Measurements from ENCODE around the gene RPA3. TPM values are rescaled to one million over a fixed set of nuclear protein-coding genes. Genes with fewer than 3 reads are reported as not detected.
A peak's percentile ranks its signal among the peaks of the same experiment; 100 is the strongest.
"Not testable (repeated sequence)": the region's sequence is repeated elsewhere in the genome, so short reads cannot be mapped to it uniquely, and the experiment has no call there.

RPA3 gene
- total and polyA plus RNA-seq, 2 of the 13 experiments (the other 11 are each of a cell fraction or from before 2014, with no cell fraction given), result 38.3 to 154 TPM

DNA sequence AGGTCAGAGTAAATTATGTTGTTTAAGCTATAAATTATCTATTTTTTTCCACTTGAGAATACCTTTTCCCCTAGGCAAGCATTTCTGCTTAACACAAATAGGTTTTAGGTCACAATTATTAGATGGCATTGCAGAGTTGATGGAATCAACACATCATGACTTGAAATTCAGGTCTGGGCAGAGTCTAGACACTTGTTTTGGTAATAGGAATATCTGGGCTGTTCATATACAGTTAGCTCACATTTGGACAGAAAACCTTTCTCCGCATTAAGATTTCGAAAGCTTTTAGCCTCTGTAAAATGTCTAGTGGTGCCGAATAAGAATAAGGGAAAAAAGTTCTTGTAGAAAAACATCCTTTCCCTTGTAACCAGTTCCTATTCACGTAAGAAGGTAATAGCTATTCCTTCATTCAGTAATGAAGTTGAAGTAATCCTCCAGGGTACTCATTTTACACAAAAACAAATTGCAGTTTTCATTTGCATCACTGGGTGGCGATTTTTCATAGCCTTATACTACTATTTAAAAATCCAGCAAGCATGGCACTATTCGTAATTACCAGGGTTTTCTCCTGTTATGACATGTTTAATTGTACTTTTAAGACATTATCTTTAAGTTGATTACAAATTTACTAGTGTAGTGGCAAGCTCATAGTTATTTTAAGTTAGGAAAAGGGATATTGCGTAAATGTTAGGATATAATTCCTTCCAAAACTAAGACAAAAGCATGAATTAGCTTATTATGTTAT, 37.0 kb downstream of the RPA3 start (continued):
- TF ChIP-seq, protein P1, sequence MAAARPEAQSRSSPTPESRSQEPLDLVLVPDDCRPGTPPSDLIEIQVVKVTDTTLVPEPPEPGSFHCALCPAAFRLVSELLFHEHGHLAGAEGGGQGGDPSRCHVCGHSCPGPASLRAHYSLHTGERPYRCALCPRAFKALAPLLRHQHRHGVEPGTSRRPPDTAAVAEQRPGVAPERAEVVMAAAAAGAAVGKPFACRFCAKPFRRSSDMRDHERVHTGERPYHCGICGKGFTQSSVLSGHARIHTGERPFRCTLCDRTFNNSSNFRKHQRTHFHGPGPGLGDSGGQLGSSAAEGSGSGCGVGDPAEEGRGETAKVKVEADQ (CRISPR knock-in tag; IDR thresholded peaks at IDR 0.05; ENCODE audit: borderline replicate concordance), result no peak
- no peak for TF ChIP-seq TRIM24 (CRISPR knock-in tag; IDR thresholded peaks at IDR 0.05)
- TF ChIP-seq ZBTB42 (CRISPR knock-in tag; IDR thresholded peaks at IDR 0.05), result no peak
- TF ChIP-seq PAXIP1 (CRISPR knock-in tag; conservative IDR thresholded peaks at IDR 0.05), result no peak
- no peak for TF ChIP-seq GABPB1 (CRISPR knock-in tag; IDR thresholded peaks at IDR 0.05)
- peak; percentile 75 for TF ChIP-seq SMC3 (IDR thresholded peaks at IDR 0.05; ENCODE audit: low read length)

DNA sequence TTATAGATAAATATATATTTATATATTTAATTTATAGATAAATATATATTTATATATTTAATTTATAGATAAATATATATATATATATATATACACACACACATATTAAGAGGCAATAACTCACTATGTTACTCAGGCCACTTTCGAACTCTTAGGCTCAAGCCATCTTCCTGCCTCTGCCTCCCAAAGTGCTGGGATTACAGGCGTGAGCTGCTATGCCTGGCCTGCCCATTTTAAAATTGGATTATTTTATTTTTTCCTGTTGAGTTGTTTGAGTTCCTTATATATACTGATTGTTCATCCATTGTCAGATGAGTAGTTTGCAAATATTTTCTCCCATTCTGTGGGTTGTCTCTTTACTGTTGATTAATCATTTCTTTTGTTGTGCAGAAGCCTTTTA, 38.8 kb downstream of the RPA3 start:
- H3K4me3 ChIP-seq (replicated peaks in 1 of 3; ENCODE audit: insufficient read depth in 1 of 3, low read depth in 2 of 3, low read length in 3 of 3); FAIRE-seq; H3K27me3 ChIP-seq (ENCODE audit: control insufficient read depth in 1 of 2, insufficient read depth in 2 of 2, low read length in 2 of 2); H4K20me1 ChIP-seq (ENCODE audit: insufficient read depth, low read length); H3K9ac ChIP-seq (ENCODE audit: insufficient read depth, low read depth, low read length); POLR2A ChIA-PET; H2AFZ ChIP-seq (ENCODE audit: low read length); H3K4me1 ChIP-seq (ENCODE audit: insufficient read depth, low read length); BruUV-seq (replicated peaks); H3K79me2 ChIP-seq (ENCODE audit: insufficient read depth, low read length); H3K9me3 ChIP-seq (ENCODE audit: low read length); DNase-seq (ENCODE audit: low spot score); H3K36me3 ChIP-seq (replicated peaks in 1 of 2; ENCODE audit: control insufficient read depth in 1 of 2, insufficient read depth in 2 of 2, low read length in 2 of 2); CTCF ChIA-PET (ENCODE audit: low intra/inter-chr PET ratio, low total read pairs); H3K27ac ChIP-seq (ENCODE audit: extremely low read length, insufficient read depth, low read length); H3K4me2 ChIP-seq (ENCODE audit: low read depth, low read length): not testable (repeated sequence)
- 99% methylated on average over 2 of the region's 2 CpGs for WGBS (ENCODE audit: low lambda C conversion rate)
- intact Hi-C loops (cut with micrococcal nuclease; ENCODE audit: unreplicated experiment) (loop anchor here (5.0 to 10.0 kb wide), 3 partner anchors 235 to 538 kb away; no protein-coding TSS in a partner anchor), in situ Hi-C loops (cut with HindIII; ENCODE audit: extremely low pct_ligation_motif_present, low pct_unique_long_range_greater_than_20kb) (loop anchor here (5.0 kb wide), 1 partner anchor 78 kb away; no protein-coding TSS in a partner anchor)
- ATAC-seq, result peak; percentile 51; the same call in 1 of the 3 replicates

Data from HepG2 (cell line).